NCI-H524 treated with DMSO at 0.1 percent for 48 hours (cell line): ENCODE results near the gene TEP1.

Experiments used
- DNase-seq: peaks from one replicate; lab custom pipeline; 2025; lab: John Stamatoyannopoulos, UW

The TEP1 gene

GRCh38 chr14:20429801-20430669 is 16.7 kb upstream of the TEP1 start:
- DNase-seq = no peak

GRCh38 chr14:20428802-20429201 is 15.5 kb upstream of the TEP1 start:
- DNase-seq = no peak

GRCh38 chr14:20428010-20428365 is 14.7 kb upstream of the TEP1 start:
- no peak for DNase-seq

GRCh38 chr14:20427231-20428009 is 14.1 kb upstream of the TEP1 start:
- DNase-seq = no peak

- no peak for DNase-seq
These were observed 11.6 kb upstream of the TEP1 start for GRCh38 chr14:20424851-20425250.

GRCh38 chr14:20422886-20423285 is 9.6 kb upstream of the TEP1 start:
- DNase-seq = no peak

- no peak for DNase-seq
These were observed 8.0 kb upstream of the TEP1 start for GRCh38 chr14:20421267-20421666.

GRCh38 chr14:20419419-20419818 is 6.1 kb upstream of the TEP1 start:
- DNase-seq = no peak

GRCh38 chr14:20418501-20418909 is 5.2 kb upstream of the TEP1 start:
- DNase-seq = no peak

GRCh38 chr14:20417250-20418186 is 4.2 kb upstream of the TEP1 start:
- DNase-seq = no peak

GRCh38 chr14:20416223-20416622 is 2.9 kb upstream of the TEP1 start:
- DNase-seq = no peak

GRCh38 chr14:20415782-20416206 is 2.5 kb upstream of the TEP1 start:
- peak; percentile 64 for DNase-seq

GRCh38 chr14:20413744-20414082 is 412 bp upstream of the TEP1 start:
- peak; percentile 10 for DNase-seq

GRCh38 chr14:20412411-20412810 is 890 bp downstream of the TEP1 start:
- no peak for DNase-seq

- DNase-seq = no peak
These were observed 4.1 kb downstream of the TEP1 start for GRCh38 chr14:20409226-20409625.

GRCh38 chr14:20403521-20403920 is 9.8 kb downstream of the TEP1 start:
- DNase-seq = no peak

- DNase-seq = no peak
These were observed 12.2 kb downstream of the TEP1 start for GRCh38 chr14:20400965-20401593.

GRCh38 chr14:20400589-20400964 is 12.7 kb downstream of the TEP1 start:
- no peak for DNase-seq

- DNase-seq = no peak
These were observed 15.8 kb downstream of the TEP1 start for GRCh38 chr14:20397511-20397910.

GRCh38 chr14:20391505-20391904 is 21.8 kb downstream of the TEP1 start:
- no peak for DNase-seq

GRCh38 chr14:20388159-20388558 is 25.1 kb downstream of the TEP1 start:
- no peak for DNase-seq

GRCh38 chr14:20387576-20387975 is 25.7 kb downstream of the TEP1 start:
- no peak for DNase-seq
